Activated CD8-positive, alpha-beta memory T cell treated with anti-CD3 and anti-CD28 coated beads for 24 hours (primary cell): ENCODE results near the gene SPDL1.
A peak's percentile ranks its signal among the peaks of the same experiment; 100 is the strongest.
"Not testable (repeated sequence)": the region's sequence is repeated elsewhere in the genome, so short reads cannot be mapped to it uniquely, and the experiment has no call there.

Experiments
- DNase-seq: peaks from one replicate; pipeline ENCODE4 v3.0.0-alpha.2; 2020

SPDL1 gene

GRCh38 chr5:169574134-169574646 lies 9.4 kb upstream of the SPDL1 start:
- DNase-seq, result no peak

- DNase-seq, result no peak
Measured at GRCh38 chr5:169576181-169576598, 7.4 kb upstream of the SPDL1 start.

GRCh38 chr5:169577951-169578350 lies 5.6 kb upstream of the SPDL1 start:
- no peak for DNase-seq

DNA sequence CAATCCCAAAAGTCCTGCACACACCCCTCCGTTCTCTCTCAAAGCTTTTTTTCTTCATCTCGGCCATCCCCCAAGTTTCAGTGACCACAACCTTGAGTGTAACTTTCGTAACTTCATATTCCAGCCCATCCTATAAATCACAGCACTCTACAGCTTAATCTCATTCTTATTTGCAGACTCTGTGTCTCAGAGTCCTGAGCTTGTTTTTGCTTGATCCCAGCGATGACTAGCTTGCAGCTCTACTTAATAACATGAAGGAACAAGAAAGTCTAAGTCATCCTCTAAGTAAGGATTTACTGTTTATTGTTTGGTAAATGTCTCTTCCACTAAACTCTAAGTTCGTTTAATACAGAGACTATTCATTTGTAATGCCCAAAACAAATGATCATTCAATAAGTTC lies 2.6 kb upstream of the SPDL1 start:
- no peak for DNase-seq

GRCh38 chr5:169581580-169582227 lies 1.9 kb upstream of the SPDL1 start:
- peak; percentile 78 for DNase-seq

- no peak for DNase-seq
Measured at GRCh38 chr5:169583101-169583423, 511 bp upstream of the SPDL1 start.

GRCh38 chr5:169584998-169585451 lies 1.5 kb downstream of the SPDL1 start:
- no peak for DNase-seq

- no peak for DNase-seq
Measured at GRCh38 chr5:169590602-169591001, 7.0 kb downstream of the SPDL1 start.

GRCh38 chr5:169591636-169592035 lies 8.1 kb downstream of the SPDL1 start:
- DNase-seq, result no peak

DNA sequence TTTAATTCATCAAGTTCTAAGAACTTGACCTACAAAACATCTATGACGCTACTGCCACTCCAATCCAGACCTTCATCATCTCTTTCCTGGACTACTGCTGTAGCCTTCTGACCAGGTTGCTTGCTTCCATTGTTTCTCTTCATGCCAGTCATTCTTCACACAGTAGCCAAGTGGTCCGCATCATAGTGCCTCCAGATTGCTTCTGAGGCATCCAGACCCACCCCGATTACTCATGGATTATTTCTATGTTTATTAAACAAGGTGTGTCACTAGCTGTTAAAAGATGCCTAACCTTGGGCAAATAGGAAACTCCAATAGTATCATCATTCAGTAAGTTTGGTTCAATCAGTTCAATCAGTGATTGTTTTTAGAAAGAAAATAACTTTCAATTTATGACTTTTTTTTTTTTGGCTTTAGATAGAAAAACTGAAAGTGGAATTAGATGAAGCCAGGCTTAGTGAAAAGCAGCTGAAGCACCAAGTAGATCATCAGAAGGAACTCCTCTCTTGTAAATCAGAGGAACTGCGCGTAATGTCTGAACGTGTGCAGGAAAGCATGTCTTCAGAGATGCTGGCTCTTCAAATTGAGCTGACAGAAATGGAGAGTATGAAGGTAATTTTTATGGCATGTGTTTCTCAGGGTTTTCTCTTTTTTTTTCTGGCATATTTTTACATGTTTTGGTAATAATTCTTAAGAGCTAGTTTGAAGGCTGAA lies 9.5 kb downstream of the SPDL1 start:
- no peak for DNase-seq

- no peak for DNase-seq
Measured at GRCh38 chr5:169595172-169595820, 11.7 kb downstream of the SPDL1 start.

- DNase-seq, result no peak
Measured at GRCh38 chr5:169599451-169599850, 15.9 kb downstream of the SPDL1 start.

GRCh38 chr5:169602535-169602934 lies 19.0 kb downstream of the SPDL1 start:
- DNase-seq, result no peak

DNA sequence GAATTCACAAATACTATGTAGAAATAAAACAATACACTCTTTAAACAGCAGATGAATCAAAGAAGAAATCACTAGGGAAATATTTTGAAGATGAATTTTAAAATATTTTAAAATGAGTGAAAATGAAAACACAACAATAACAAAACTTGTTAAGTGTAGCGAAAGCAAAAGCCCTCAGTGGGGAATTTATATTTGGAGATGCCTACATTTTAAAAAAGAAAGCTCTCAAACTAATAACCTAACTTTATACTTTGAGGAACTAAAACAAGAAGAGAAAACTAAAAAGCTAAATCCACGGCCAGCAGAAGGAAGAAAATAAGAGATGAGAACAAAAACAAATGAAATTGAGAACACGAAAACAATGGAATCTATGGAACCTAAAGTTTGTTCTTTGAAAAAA lies 22.7 kb downstream of the SPDL1 start:
- DNase-seq, result no peak

DNA sequence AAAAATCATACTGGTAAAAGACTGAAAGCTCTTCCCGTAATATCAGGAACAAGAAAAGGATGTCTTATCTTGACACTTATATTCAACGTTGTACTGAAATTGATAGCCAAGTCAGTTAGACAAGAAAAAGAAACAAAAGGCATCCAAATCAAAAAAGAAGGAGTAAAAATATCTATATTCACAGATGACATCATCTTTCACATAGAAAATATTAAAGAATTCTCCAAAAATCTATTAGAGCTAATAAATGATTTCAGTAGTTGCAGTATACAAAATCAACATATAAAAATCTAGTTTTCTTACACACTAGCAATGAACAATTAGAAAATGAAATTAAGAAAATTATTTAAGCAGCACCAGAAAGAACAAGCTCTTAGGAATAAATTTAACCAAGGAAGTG lies 24.3 kb downstream of the SPDL1 start:
- no peak for DNase-seq

- DNase-seq, result no peak
Measured at GRCh38 chr5:169609716-169610115, 26.1 kb downstream of the SPDL1 start.

GRCh38 chr5:169610606-169611005 lies 27.0 kb downstream of the SPDL1 start:
- no peak for DNase-seq

- DNase-seq, result no peak
Measured at GRCh38 chr5:169615561-169615960, 32.0 kb downstream of the SPDL1 start.

- not testable (repeated sequence) for DNase-seq
Measured at GRCh38 chr5:169624307-169624706, 40.7 kb downstream of the SPDL1 start.

DNA sequence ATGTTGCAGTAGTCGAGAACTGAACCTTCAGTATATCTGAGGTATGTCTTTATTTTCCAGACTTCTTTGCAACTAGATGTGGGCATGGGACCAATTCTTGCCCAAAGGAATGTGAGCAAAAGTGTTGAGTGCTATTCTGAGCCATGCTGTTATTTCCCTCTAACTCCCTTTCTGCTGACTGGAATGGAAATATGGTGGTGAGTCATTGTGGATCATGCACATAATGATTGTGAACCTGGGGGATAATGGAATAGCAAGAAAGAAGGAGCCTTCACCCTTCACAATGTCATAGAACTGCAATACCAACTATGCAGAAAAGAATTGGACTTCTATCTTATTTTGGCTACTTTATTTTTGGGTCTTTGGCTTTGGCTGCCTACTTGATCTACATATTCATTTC lies 43.2 kb downstream of the SPDL1 start:
- DNase-seq, result no peak

DNA sequence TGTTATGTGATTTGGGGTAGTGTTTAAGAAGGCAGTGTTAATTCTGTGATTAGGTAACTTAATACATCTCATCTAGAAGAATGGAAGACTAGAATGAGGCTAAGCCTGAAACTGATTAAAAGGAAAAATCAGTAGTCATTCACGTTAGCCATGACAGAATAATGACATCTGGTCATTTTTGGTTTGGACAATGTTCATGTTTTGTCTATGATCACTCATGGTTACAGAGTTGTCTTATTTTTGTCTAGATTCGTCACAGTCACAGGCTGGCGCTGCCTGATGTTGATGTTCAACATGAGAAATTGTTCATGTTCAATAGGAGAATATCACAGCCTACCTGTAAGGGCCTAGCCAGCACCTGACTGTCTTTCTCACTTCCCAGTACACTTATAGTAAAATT lies 44.0 kb downstream of the SPDL1 start:
- no peak for DNase-seq

DNA sequence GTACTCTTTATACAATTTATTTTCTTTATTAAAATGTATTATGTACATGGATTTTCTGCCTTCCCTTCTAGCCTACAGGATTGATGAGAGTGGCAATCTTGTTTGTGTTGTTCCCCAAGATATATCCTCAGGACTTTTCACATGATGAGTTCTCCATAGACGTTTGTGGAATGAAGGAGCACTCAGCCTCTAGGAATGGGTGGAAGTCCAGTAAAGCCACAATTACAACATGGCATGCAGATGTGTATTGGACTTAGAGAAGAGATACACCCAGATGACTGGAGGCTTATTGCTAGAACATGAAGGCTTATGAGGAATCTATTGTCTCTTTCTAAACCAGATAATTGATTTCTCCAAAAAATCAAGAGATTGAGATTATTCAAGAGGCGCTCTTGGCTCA lies 45.3 kb downstream of the SPDL1 start:
- DNase-seq, result no peak

- DNase-seq, result no peak
Measured at GRCh38 chr5:169629847-169630548, 46.4 kb downstream of the SPDL1 start.
